B cell (primary cell): ENCODE results near the gene DDX24. TPM values are rescaled to one million over a fixed set of nuclear protein-coding genes. Genes with fewer than 3 reads are reported as not detected.
A peak's percentile ranks its signal among the peaks of the same experiment; 100 is the strongest.

Source experiments
- ATAC-seq: fragments of 200-7000 bp; cut with Tn5 transposase; one replicate; pipeline ENCODE4 v1.10.0; 2021; ENCODE audit warnings: low read depth, mild to moderate bottlenecking, moderate number of reproducible peaks, moderate library complexity
- CTCF ChIA-PET: fragments of 350-600 bp; sonication (Branson Sonifier 250); formaldehyde crosslinking; loops from one replicate; lab custom pipeline; 2021; ENCODE audit warnings: antibody characterized with exemption, inconsistent platforms; lab: Charles Lee
- POLR2A ChIA-PET: fragments of 350-600 bp; sonication (Branson Sonifier 250); formaldehyde crosslinking; loops from one replicate; lab custom pipeline; 2021; ENCODE audit warnings: antibody characterized with exemption; lab: Charles Lee
- DNase-seq: peaks from one replicate; pipeline ENCODE4 v3.0.0; 2013
- H2AFZ ChIP-seq: 2 replicates; pipeline ENCODE4 v1.6.1; 2012; ENCODE audit warnings: mild to moderate bottlenecking, low read depth, low read length; ENCODE audit not compliant: insufficient read depth, poor library complexity, severe bottlenecking
- H3K27ac ChIP-seq, 2 donors: 1 replicate in 1 of 2; 2 replicates in 1 of 2; pipeline ENCODE4 v1.5.1; 2012 to 2013; ENCODE audit warnings: low read length in 2 of 2, mild to moderate bottlenecking in 2 of 2, moderate library complexity in 1 of 2
- H3K27me3 ChIP-seq, 4 experiments: fragments of 200-600 bp in 1 of 4; sonication (generic) in 1 of 4; replicated peaks in 1 of 4; 1 replicate in 2 of 4; 2 replicates in 2 of 4; pipeline versions ENCODE4 v1.6.1 to v1.7.0; 2013 to 2016; ENCODE audit warnings: low read length in 3 of 4, mild to moderate bottlenecking in 2 of 4, mixed read lengths in 1 of 4, moderate library complexity in 1 of 4; ENCODE audit not compliant: insufficient read depth in 4 of 4, control insufficient read depth in 3 of 4; ENCODE audit errors: control extremely low read depth in 1 of 4
- H3K36me3 ChIP-seq, 2 experiments: replicated peaks in 1 of 2; 1 replicate in 1 of 2; 2 replicates in 1 of 2; pipeline versions ENCODE4 v1.6.1 to v1.7.1; 2013; ENCODE audit warnings: low read length in 1 of 2; ENCODE audit not compliant: insufficient read depth in 2 of 2, control insufficient read depth in 1 of 2; ENCODE audit errors: control extremely low read depth in 1 of 2, extremely low read depth in 1 of 2
- H3K4me1 ChIP-seq, 2 donors: fragments of 200-600 bp in 1 of 2; sonication (generic) in 1 of 2; 1 replicate in 1 of 2; 2 replicates in 1 of 2; pipeline versions ENCODE4 v1.5.1 to v1.6.1; 2013 to 2017; ENCODE audit warnings: low read length in 2 of 2; ENCODE audit not compliant: control insufficient read depth in 2 of 2, insufficient read depth in 2 of 2
- H3K4me2 ChIP-seq: replicated peaks from 2 replicates; pipeline ENCODE3; 2012; ENCODE audit warnings: mild to moderate bottlenecking, low read depth, low read length; ENCODE audit not compliant: poor library complexity, severe bottlenecking
- H3K4me3 ChIP-seq, 5 experiments: fragments of 200-600 bp in 1 of 5; sonication (generic) in 1 of 5; 1 replicate in 3 of 5; 2 replicates in 2 of 5; pipeline versions ENCODE4 v1.5.1 to v1.7.0; 2011 to 2016; ENCODE audit warnings: low read length in 4 of 5, mild to moderate bottlenecking in 4 of 5, low read depth in 2 of 5, control low read depth in 1 of 5, moderate library complexity in 1 of 5; ENCODE audit not compliant: insufficient read depth in 1 of 5; ENCODE audit errors: control extremely low read depth in 1 of 5, extremely low read depth in 1 of 5
- H3K79me2 ChIP-seq: fragments of 200-600 bp; sonication (generic); one replicate; pipeline ENCODE4 v1.6.0; 2016; ENCODE audit warnings: low read length; ENCODE audit not compliant: control insufficient read depth, insufficient read depth
- H3K9ac ChIP-seq: fragments of 200-600 bp; sonication (generic); 2 replicates; pipeline ENCODE4 v1.6.1; 2017; ENCODE audit warnings: mild to moderate bottlenecking, low read length, moderate library complexity
- H3K9me3 ChIP-seq, 3 donors: one replicate each; pipeline versions ENCODE4 v1.6.1 to v1.7.1; 2013; ENCODE audit warnings: low read length in 2 of 3; ENCODE audit not compliant: control insufficient read depth in 2 of 3, insufficient read depth in 1 of 3; ENCODE audit errors: control extremely low read depth in 1 of 3
- H4K20me1 ChIP-seq: 2 replicates; pipeline ENCODE4 v1.6.0; 2012; ENCODE audit warnings: mild to moderate bottlenecking, low read length; ENCODE audit not compliant: insufficient read depth, control insufficient read depth, poor library complexity, severe bottlenecking
- H3K27ac Mint-ChIP-seq: one replicate; pipeline ENCODE4 v1.8.0; 2021; ENCODE audit warnings: mixed read lengths
- H3K27me3 Mint-ChIP-seq: one replicate; pipeline ENCODE4 v1.8.0; 2021; ENCODE audit warnings: mixed read lengths
- H3K4me1 Mint-ChIP-seq: one replicate; pipeline ENCODE4 v1.8.0; 2021; ENCODE audit warnings: mixed read lengths
- H3K4me3 Mint-ChIP-seq: one replicate; pipeline ENCODE4 v1.8.0; 2021; ENCODE audit warnings: mixed read lengths
- H3K9me3 Mint-ChIP-seq: one replicate; pipeline ENCODE4 v1.8.0; 2022; ENCODE audit warnings: mixed read lengths; ENCODE audit not compliant: insufficient read depth
- CTCF ChIP-seq: fragments of 200-600 bp; IDR thresholded peaks from one replicate; pipeline ENCODE4 v1.8.0; 2022; ENCODE audit warnings: antibody characterized with exemption, mild to moderate bottlenecking
- EZH2 ChIP-seq: IDR thresholded peaks from 2 replicates; pipeline ENCODE4 v1.6.1; 2012; ENCODE audit warnings: borderline replicate concordance, low read depth, mild to moderate bottlenecking, moderate library complexity, low read length; ENCODE audit not compliant: insufficient read depth, poor library complexity, severe bottlenecking
- WGBS: methylation state at CpG from one replicate; pipeline ENCODE4 v1.1.5; 2013; ENCODE audit warnings: missing lambda C conversion rate; ENCODE audit not compliant: insufficient coverage; 5-methylcytosine and 5-hydroxymethylcytosine counted together
- intact Hi-C: fragments of 100-400 bp; cut with micrococcal nuclease; formaldehyde crosslinking; loops from one replicate; pipeline ENCODE4 v1.10.0; 2022
- polyA plus RNA-seq: library from polyadenylated mRNA; depleted of rRNA; stranded (reverse); fragments of >200 nt; gene quantifications from 2 replicates; pipeline ENCODE4 v1.2.3, GENCODE V29; 2012
- total RNA-seq, 2 donors: library from RNA; stranded (reverse); fragments of 120-200 nt in 1 of 2; gene quantifications; 1 replicate in 1 of 2; 2 replicates in 1 of 2; pipeline versions ENCODE4 v1.2.3 to v1.2.4, GENCODE V29; 2013 to 2022

DDX24 gene
- total and polyA plus RNA-seq, 2 donors (not counting 1 experiment from before 2014, with no cell fraction given), result 145 to 211 TPM

- H3K4me2 ChIP-seq, result peak overlapping the region; percentile 91
- peaks cover 0 to 3% of the 10 kb centered on the region in 2 experiments for H3K36me3 ChIP-seq
- Mint-ChIP-seq H3K27ac (peak overlapping the region; percentile 68), H3K27me3 (peaks cover 10% of the 10 kb centered on the region), H3K9me3 (no peaks in the 10 kb centered on the region), H3K4me1 (peaks cover 14% of the 10 kb centered on the region), H3K4me3 (peak overlapping the region; percentile 94)
- H3K4me1 ChIP-seq, result peaks cover 12 to 18% of the 10 kb centered on the region in 2 donors
- TF ChIP-seq CTCF, result peak; percentile 22
- TF ChIP-seq EZH2, result no peak
- DNase-seq, result peak; percentile 60
- CTCF ChIA-PET, result interaction anchor here (0.8 to 4.0 kb wide), 9 partner anchors 39 to 190 kb away, joined by 3 to 38 read pairs (median 15); no protein-coding TSS in a partner anchor
- H3K9me3 ChIP-seq, result no peaks in the 10 kb centered on the region
- H3K27me3 ChIP-seq, result peaks cover 0 to 4% (median 0%) of the 10 kb centered on the region in 4 experiments
- peak overlapping the region; percentile 57 to 85 (median 65) for H3K4me3 ChIP-seq
- ATAC-seq, result peak; percentile 26
- H3K27ac ChIP-seq, result peak overlapping the region in 1 of 2 donors; percentile 35
- H3K79me2 ChIP-seq, result no peaks in the 10 kb centered on the region
- intact Hi-C loops, result loop anchor here (1.0 to 10.0 kb wide), 6 partner anchors 44 to 1175 kb away; partner anchors contain the start of genes DDX24, IFI27L1 and PPP4R4
- WGBS, result 6% methylated on average over 5 of the region's 12 CpGs
- no peaks in the 10 kb centered on the region for H4K20me1 ChIP-seq
- peak overlapping the region; percentile 69 for H3K9ac ChIP-seq
- H2AFZ ChIP-seq, result peak overlapping the region; percentile 91
- POLR2A ChIA-PET, result interaction anchor here (0.7 to 1.2 kb wide), 2 partner anchors 48 to 91 kb away, joined by 6 to 8 read pairs; no protein-coding TSS in a partner anchor
Observed at GRCh38 chr14:94129758-94130414, 48.9 kb upstream of the DDX24 start.
